H1 (cell line): ENCODE data around the gene PLEKHG2. TPM values are rescaled to one million over a fixed set of nuclear protein-coding genes. Genes with fewer than 3 reads are reported as not detected.

Experiments
- CTCF ChIA-PET: fragments of 300-600 bp; sonication (Branson Sonifier 250); formaldehyde crosslinking; loops from one replicate; lab custom pipeline; 2021; ENCODE audit not compliant: partially characterized antibody; lab: Charles Lee
- POLR2A ChIA-PET: fragments of 300-600 bp; sonication (Branson Sonifier 250); formaldehyde crosslinking; loops from one replicate; lab custom pipeline; 2021; ENCODE audit warnings: inconsistent platforms; ENCODE audit not compliant: partially characterized antibody; lab: Charles Lee
- DNase-seq, 2 experiments: peaks; one replicate each; pipeline versions ENCODE4 v3.0.0 to v3.0.0-alpha.2; 2010 to 2022; ENCODE audit warnings: low spot score in 2 of 2, low read depth in 1 of 2, mixed read lengths in 1 of 2
- FAIRE-seq: peaks from 2 replicates; lab custom pipeline; 2011; peaks lifted over from hg19 to GRCh38; lab: Jason Lieb, UNC
- H2AFZ ChIP-seq: 2 replicates; pipeline ENCODE4 v1.8.1; 2012; ENCODE audit warnings: low read length, inconsistent platforms
- H2AK5ac ChIP-seq: 2 replicates; pipeline ENCODE4 v1.6.1; 2013; ENCODE audit warnings: low read depth, low read length
- H2BK120ac ChIP-seq: replicated peaks from 2 replicates; pipeline ENCODE3; 2013; ENCODE audit warnings: low read depth, low read length, inconsistent platforms
- H2BK12ac ChIP-seq: 2 replicates; pipeline ENCODE4 v1.6.1; 2013; ENCODE audit warnings: low read depth, low read length
- H2BK15ac ChIP-seq: 2 replicates; pipeline ENCODE4 v1.6.1; 2013; ENCODE audit warnings: low read length
- H2BK20ac ChIP-seq: 2 replicates; pipeline ENCODE4 v1.6.1; 2013; ENCODE audit warnings: low read length
- H2BK5ac ChIP-seq: 2 replicates; pipeline ENCODE4 v1.6.1; 2013; ENCODE audit warnings: low read depth, low read length
- H3K14ac ChIP-seq: 2 replicates; pipeline ENCODE4 v1.6.1; 2013; ENCODE audit warnings: inconsistent platforms; ENCODE audit not compliant: insufficient read length
- H3K18ac ChIP-seq: 2 replicates; pipeline ENCODE4 v1.6.1; 2013; ENCODE audit warnings: low read length; ENCODE audit errors: extremely low read depth
- H3K23ac ChIP-seq: 2 replicates; pipeline ENCODE4 v1.6.1; 2013; ENCODE audit warnings: inconsistent platforms; ENCODE audit not compliant: insufficient read length
- H3K23me2 ChIP-seq: 2 replicates; pipeline ENCODE4 v1.6.1; 2013; ENCODE audit warnings: low read depth, low read length
- H3K27ac ChIP-seq: 2 replicates; pipeline ENCODE4 v1.6.1; 2011; ENCODE audit warnings: low read depth, low read length, inconsistent platforms
- H3K27me3 ChIP-seq, 4 experiments: replicated peaks in 1 of 4; 1 replicate in 1 of 4; 2 replicates in 3 of 4; pipeline versions ENCODE4 v1.6.1 to v1.8.1; 2011 to 2013; ENCODE audit warnings: low read length in 3 of 4, mild to moderate bottlenecking in 3 of 4, inconsistent platforms in 2 of 4, mixed read lengths in 2 of 4, moderate library complexity in 1 of 4; ENCODE audit not compliant: control insufficient read depth in 3 of 4, insufficient read depth in 3 of 4; ENCODE audit errors: extremely low read depth in 1 of 4
- H3K36me3 ChIP-seq, 4 experiments: 2 replicates each; pipeline versions ENCODE4 v1.6.1 to v1.8.1; 2011 to 2013; ENCODE audit warnings: mild to moderate bottlenecking in 4 of 4, low read length in 3 of 4, moderate library complexity in 2 of 4, control low read depth in 1 of 4, inconsistent platforms in 1 of 4; ENCODE audit not compliant: insufficient read depth in 4 of 4, control insufficient read depth in 2 of 4
- H3K4ac ChIP-seq: replicated peaks from 2 replicates; pipeline ENCODE3; 2013; ENCODE audit warnings: low read length, low read depth, mixed read lengths, inconsistent platforms; ENCODE audit not compliant: insufficient read length
- H3K4me1 ChIP-seq, 4 experiments: replicated peaks in 1 of 4; 1 replicate in 1 of 4; 2 replicates in 3 of 4; pipeline versions ENCODE4 v1.6.1 to v1.8.1; 2011 to 2013; ENCODE audit warnings: low read length in 3 of 4, inconsistent platforms in 2 of 4, mixed read lengths in 1 of 4; ENCODE audit not compliant: insufficient read depth in 4 of 4, control insufficient read depth in 3 of 4
- H3K4me2 ChIP-seq, 2 experiments: 2 replicates each; pipeline versions ENCODE4 v1.6.1 to v1.8.1; 2011 to 2013; ENCODE audit warnings: low read depth in 2 of 2, low read length in 2 of 2, control low read depth in 1 of 2, inconsistent platforms in 1 of 2, mild to moderate bottlenecking in 1 of 2; ENCODE audit not compliant: insufficient read depth in 1 of 2
- H3K4me3 ChIP-seq, 4 experiments: fragments of 200-600, 300-600 bp in 1 of 4; sonication (generic), shearing (Covaris generic), sonication (Bioruptor Twin) in 1 of 4; 2 replicates each; pipeline versions ENCODE4 v1.5.1 to v1.8.1; 2011 to 2016; ENCODE audit warnings: low read length in 4 of 4, low read depth in 3 of 4, control low read depth in 2 of 4, inconsistent platforms in 2 of 4, mild to moderate bottlenecking in 2 of 4, mixed read lengths in 1 of 4, moderate library complexity in 1 of 4; ENCODE audit not compliant: insufficient read depth in 2 of 4; ENCODE audit errors: extremely low read depth in 1 of 4
- H3K56ac ChIP-seq: replicated peaks from 2 replicates; pipeline ENCODE3; 2013; ENCODE audit warnings: low read depth, mild to moderate bottlenecking, mixed read lengths, low read length, inconsistent platforms; ENCODE audit not compliant: insufficient read length
- H3K79me1 ChIP-seq: 2 replicates; pipeline ENCODE4 v1.6.1; 2013; ENCODE audit warnings: low read depth, low read length, control low read depth
- H3K79me2 ChIP-seq, 2 experiments: 2 replicates each; pipeline versions ENCODE4 v1.6.1 to v1.8.1; 2012 to 2013; ENCODE audit warnings: low read length in 2 of 2, mild to moderate bottlenecking in 2 of 2, inconsistent platforms in 1 of 2; ENCODE audit not compliant: insufficient read depth in 2 of 2, control insufficient read depth in 1 of 2
- H3K9ac ChIP-seq, 4 experiments: replicated peaks in 1 of 4; 1 replicate in 1 of 4; 2 replicates in 3 of 4; pipeline versions ENCODE4 v1.6.1 to v1.8.1; 2011 to 2013; ENCODE audit warnings: low read depth in 3 of 4, low read length in 3 of 4, control low read depth in 2 of 4, mild to moderate bottlenecking in 2 of 4, moderate library complexity in 2 of 4, inconsistent platforms in 1 of 4; ENCODE audit errors: extremely low read depth in 1 of 4
- H3K9me3 ChIP-seq, 2 experiments: 2 replicates each; pipeline versions ENCODE4 v1.6.1 to v1.8.1; 2012 to 2013; ENCODE audit warnings: mild to moderate bottlenecking in 2 of 2, moderate library complexity in 2 of 2, control low read depth in 1 of 2, inconsistent platforms in 1 of 2, low read depth in 1 of 2, low read length in 1 of 2, mixed read lengths in 1 of 2; ENCODE audit not compliant: insufficient read depth in 2 of 2
- H4K20me1 ChIP-seq, 2 experiments: replicated peaks in 1 of 2; 2 replicates each; pipeline versions ENCODE3 to v1.8.1; 2011 to 2013; ENCODE audit warnings: inconsistent platforms in 2 of 2, low read length in 2 of 2, mild to moderate bottlenecking in 1 of 2; ENCODE audit not compliant: insufficient read depth in 2 of 2, control insufficient read depth in 1 of 2
- H4K5ac ChIP-seq: 2 replicates; pipeline ENCODE4 v1.6.1; 2013; ENCODE audit warnings: low read length, low read depth, mixed read lengths, inconsistent platforms; ENCODE audit not compliant: insufficient read length
- H4K8ac ChIP-seq: 2 replicates; pipeline ENCODE4 v1.8.0; 2013; ENCODE audit warnings: mild to moderate bottlenecking, moderate library complexity, low read length, inconsistent platforms; ENCODE audit not compliant: insufficient read depth; ENCODE audit errors: extremely low read depth
- H4K91ac ChIP-seq: replicated peaks from 2 replicates; pipeline ENCODE3; 2013; ENCODE audit warnings: low read length, mixed read lengths, inconsistent platforms; ENCODE audit not compliant: insufficient read length
- E2F6 ChIP-seq: IDR thresholded peaks from 2 replicates; pipeline ENCODE4 v1.6.1; 2012; ENCODE audit warnings: inconsistent platforms
- EGR1 ChIP-seq: IDR thresholded peaks from 2 replicates; pipeline ENCODE4 v1.6.1; 2011; ENCODE audit warnings: low read depth, low read length, borderline replicate concordance
- EP300 ChIP-seq, 2 experiments: IDR thresholded peaks; 1 replicate in 1 of 2; 2 replicates in 1 of 2; pipeline ENCODE4 v1.6.1; 2011 to 2012; ENCODE audit warnings: low read depth in 2 of 2, low read length in 2 of 2, mild to moderate bottlenecking in 2 of 2, borderline replicate concordance in 1 of 2, inconsistent platforms in 1 of 2, moderate library complexity in 1 of 2
- EZH2 ChIP-seq: fragments of 200-600 bp; sonication (generic); IDR thresholded peaks from 2 replicates; pipeline ENCODE4 v1.7.1; 2012; ENCODE audit warnings: low read depth, mild to moderate bottlenecking, moderate library complexity, low read length, inconsistent platforms; ENCODE audit not compliant: severe bottlenecking
- HDAC6 ChIP-seq: IDR thresholded peaks from one replicate; pipeline ENCODE4 v1.7.1; 2012; ENCODE audit warnings: low read depth, mild to moderate bottlenecking, inconsistent platforms, low read length, moderate library complexity
- NANOG ChIP-seq: IDR thresholded peaks from 2 replicates; pipeline ENCODE4 v1.6.1; 2011; ENCODE audit warnings: low read length, low read depth, mild to moderate bottlenecking, inconsistent platforms; ENCODE audit not compliant: insufficient read depth, poor library complexity, severe bottlenecking
- POLR2A ChIP-seq, 2 experiments: IDR thresholded peaks; 1 replicate in 1 of 2; 2 replicates in 1 of 2; pipeline ENCODE4 v1.6.1; 2011; ENCODE audit warnings: low read depth in 2 of 2, low read length in 2 of 2, mild to moderate bottlenecking in 2 of 2; ENCODE audit errors: control extremely low read depth in 1 of 2
- RNF2 ChIP-seq: fragments of 200-900, 300-1000 bp; sonication (generic); IDR thresholded peaks from 2 replicates; pipeline ENCODE4 v1.7.1; 2016; ENCODE audit warnings: borderline replicate concordance, low read depth, mild to moderate bottlenecking, antibody characterized with exemption, low read length; ENCODE audit not compliant: poor library complexity, severe bottlenecking; ENCODE audit errors: missing control alignments
- SIRT6 ChIP-seq: IDR thresholded peaks from one replicate; pipeline ENCODE4 v1.7.1; 2012; ENCODE audit warnings: low read length, inconsistent platforms
- SP1 ChIP-seq: IDR thresholded peaks from 2 replicates; pipeline ENCODE4 v1.6.1; 2011; ENCODE audit warnings: low read depth, low read length
- SP4 ChIP-seq: IDR thresholded peaks from 2 replicates; pipeline ENCODE4 v1.6.1; 2012; ENCODE audit warnings: low read length, inconsistent platforms
- SRF ChIP-seq: IDR thresholded peaks from 2 replicates; pipeline ENCODE4 v1.6.1; 2011; ENCODE audit warnings: mild to moderate bottlenecking, low read depth, low read length, moderate library complexity
- ZNF274 ChIP-seq: IDR thresholded peaks from 2 replicates; pipeline ENCODE4 v1.7.0; 2012; ENCODE audit warnings: low read length, borderline replicate concordance; ENCODE audit errors: extremely low read depth
- WGBS, 2 experiments: shearing (Covaris generic) in 1 of 2; methylation state at CpG; one replicate each; pipeline versions ENCODE4 v1.1.6 to v1.1.7; 2013 to 2015; ENCODE audit warnings: low lambda C conversion rate in 2 of 2, mixed read lengths in 2 of 2, inconsistent platforms in 1 of 2, low coverage in 1 of 2, missing lambda C conversion rate in 1 of 2; ENCODE audit not compliant: insufficient replicate concordance in 2 of 2, insufficient coverage in 1 of 2, insufficient read length in 1 of 2; ENCODE audit errors: extremely low coverage in 1 of 2, missing lambda C conversion rate in 1 of 2; 5-methylcytosine and 5-hydroxymethylcytosine counted together
- polyA plus RNA-seq, 7 experiments: library from polyadenylated mRNA; depleted of rRNA in 3 of 7; stranded (reverse) in 5 of 7; unstranded in 2 of 7; fragments of >200 nt in 5 of 7; fragments of 200-250 nt in 2 of 7; gene quantifications; 1 replicate in 5 of 7; 2 replicates in 1 of 7; 4 replicates in 1 of 7; pipeline versions ENCODE4 v1.2.1 to v1.2.3, GENCODE V29; 2011 to 2013; ENCODE audit warnings: missing spikeins in 2 of 7, mixed read lengths in 2 of 7
- total RNA-seq: library from RNA; stranded (reverse); fragmentation: NEBNext Ultra II Directional; extraction: Animal tissue kit (Norgen Biotek cat#: 25700); gene quantifications from 2 replicates; pipeline ENCODE4 v1.2.1, GENCODE V29; 2021

PLEKHG2 gene
- total and polyA plus RNA-seq, 2 of the 8 experiments (the other 6 are each of a cell fraction or from before 2014, with no cell fraction given): 16.9 to 65.7 TPM

- Histone ChIP-seq H3K14ac (no peak overlapping the region), H3K9me3 (no peaks in the 10 kb centered on the region), H4K8ac (no peak overlapping the region), H2AFZ (no peak overlapping the region), H2BK120ac (no peak overlapping the region), H4K5ac (no peak overlapping the region), H2BK12ac (no peak overlapping the region), H3K9ac (no peak overlapping the region), H4K91ac (no peak overlapping the region), H3K79me1 (no peaks in the 10 kb centered on the region), H3K27me3 (no peaks in the 10 kb centered on the region), H4K20me1 (peaks cover 2 to 7% of the 10 kb centered on the region in 2 experiments), H3K4me2 (no peak overlapping the region), H2AK5ac (no peak overlapping the region), H3K18ac (no peak overlapping the region), H2BK20ac (no peak overlapping the region), H3K36me3 (peaks cover 19 to 55% (median 42%) of the 10 kb centered on the region in 4 experiments), H3K27ac (no peak overlapping the region), H3K79me2 (no peaks in the 10 kb centered on the region), H3K23ac (no peak overlapping the region), H3K56ac (no peak overlapping the region), H3K4ac (no peak overlapping the region), H2BK5ac (no peak overlapping the region; the same call in 1 of the 2 replicates), H3K23me2 (peaks cover 5% of the 10 kb centered on the region; the same call in 1 of the 2 replicates), H3K4me1 (no peaks in the 10 kb centered on the region), H3K4me3 (no peak overlapping the region), H2BK15ac (no peak overlapping the region)
- FAIRE-seq (no peak), DNase-seq (no peak)
- 86% methylated on average over 5 of the region's 5 CpGs; no CpG with 5 or more reads in 1 of the 2 experiments for WGBS, 2 experiments
- CTCF ChIA-PET: interaction anchor here (0.6 to 2.4 kb wide), 6 partner anchors 11 to 293 kb away, joined by 3 to 8 read pairs (median 3); no protein-coding TSS in a partner anchor
- POLR2A ChIA-PET: interaction anchor here (0.6 to 25.7 kb wide), 7 partner anchors 10 to 93 kb away, joined by 3 to 1154 read pairs (median 3); partner anchors contain the start of genes MED29, PAF1, PLEKHG2 and RPS16
- TF ChIP-seq ZNF274 (no peak), SP1 (no peak), SRF (no peak), RNF2 (no peak), EP300 (IDR thresholded peaks at IDR 0.05; ENCODE audit: borderline replicate concordance in 1 of 2, low read depth in 2 of 2, low read length in 2 of 2) (no peak), E2F6 (no peak), POLR2A (IDR thresholded peaks at IDR 0.05; ENCODE audit: control extremely low read depth in 1 of 2, low read depth in 2 of 2, low read length in 2 of 2) (no peak), HDAC6 (no peak), EZH2 (no peak), SP4 (no peak), NANOG (no peak), EGR1 (no peak), SIRT6 (no peak)
Observed at GRCh38 chr19:39422020-39422419, 9.6 kb downstream of the PLEKHG2 start.
